Stomach (tissue), 9 donors: ENCODE measurements around the gene OR2M5. TPM values are rescaled to one million over a fixed set of nuclear protein-coding genes. Genes with fewer than 3 reads are reported as not detected.

Source experiments
- DNase-seq, 2 donors: peaks; one replicate each; pipeline versions ENCODE4 v3.0.0 to v3.0.0-alpha.2; 2013 to 2019
- H3K27ac ChIP-seq, 5 donors: fragments of 200-600 bp in 4 of 5; sonication (generic) in 4 of 5; one replicate each; pipeline ENCODE4 v1.5.1; 2013 to 2019; ENCODE audit warnings: mild to moderate bottlenecking in 1 of 5, moderate library complexity in 1 of 5
- H3K27me3 ChIP-seq, 3 donors: fragments of 200-600 bp; sonication (generic); one replicate each; pipeline ENCODE4 v1.5.1; 2017 to 2019; ENCODE audit warnings: mixed run types in 1 of 3
- H3K36me3 ChIP-seq, 4 donors: fragments of 200-600 bp; sonication (generic); 1 replicate in 3 of 4; 2 replicates in 1 of 4; pipeline ENCODE4 v1.5.1; 2016 to 2019
- H3K4me1 ChIP-seq, 4 donors: fragments of 200-600 bp; sonication (generic); one replicate each; pipeline ENCODE4 v1.5.1; 2016 to 2019
- H3K4me3 ChIP-seq, 4 donors: fragments of 200-600 bp; sonication (generic) in 3 of 4; one replicate each; pipeline ENCODE4 v1.5.1; 2016 to 2019; ENCODE audit warnings: mild to moderate bottlenecking in 1 of 4
- H3K9me3 ChIP-seq, 4 donors: fragments of 200-600 bp; sonication (generic); one replicate each; pipeline ENCODE4 v1.5.1; 2016 to 2019
- CTCF ChIP-seq, 7 experiments: fragments of 450-650 bp in 4 of 7; fragments of 200-600 bp in 3 of 7; sonication (generic) in 3 of 7; IDR thresholded peaks; one replicate each; pipeline ENCODE4 v1.5.1; 2016 to 2019; ENCODE audit warnings: antibody characterized with exemption in 7 of 7, control low read depth in 2 of 7, mild to moderate bottlenecking in 1 of 7
- EP300 ChIP-seq: sonication (generic); formaldehyde crosslinking; IDR thresholded peaks from one replicate; pipeline ENCODE4 v1.6.1; 2017; ENCODE audit warnings: antibody characterized with exemption
- POLR2A ChIP-seq, 4 donors: fragments of 450-650 bp; IDR thresholded peaks; one replicate each; pipeline ENCODE4 v1.6.1; 2016; ENCODE audit warnings: antibody characterized with exemption in 4 of 4, control low read depth in 2 of 4, mild to moderate bottlenecking in 1 of 4, moderate library complexity in 1 of 4
- POLR2AphosphoS5 ChIP-seq, 3 donors: sonication (generic); formaldehyde crosslinking; IDR thresholded peaks; one replicate each; pipeline ENCODE4 v1.6.1; 2016; ENCODE audit warnings: antibody characterized with exemption in 3 of 3
- WGBS, 5 donors: extraction: QIAGEN DNeasy Blood & Tissue Kit in 3 of 5; methylation state at CpG; one replicate each; pipeline versions ENCODE4 v1.1.5 to v1.1.7; 2013 to 2018; 5-methylcytosine and 5-hydroxymethylcytosine counted together
- intact Hi-C: fragments of 100-400 bp; cut with DNase I; formaldehyde crosslinking; loops from one replicate; pipeline ENCODE4 v1.15.1; 2023; ENCODE audit warnings: low total_unique reads
- polyA plus RNA-seq, 3 donors: library from polyadenylated mRNA; stranded (reverse); fragments of 200-250 nt; gene quantifications; one replicate each; pipeline ENCODE4 v1.2.3, GENCODE V29; 2013
- total RNA-seq, 5 donors: library from RNA; depleted of rRNA; stranded (reverse); fragments of >200 nt; gene quantifications; one replicate each; pipeline versions ENCODE4 v1.1.0 to v1.2.3, GENCODE V29; 2014 to 2016
- donor health status: healthy with polysubstance abuse.
- donor health status: Bipolar disorder and iron deficiency.
- donor health status: healthy.

OR2M5 gene
- total and polyA plus RNA-seq, 8 donors: not detected

GRCh38 chr1:248114890-248115289 lies 30.1 kb upstream of the OR2M5 start:
- TF ChIP-seq EP300 (no peak), POLR2A (IDR thresholded peaks at IDR 0.05) (no peak), POLR2AphosphoS5 (IDR thresholded peaks at IDR 0.05) (no peak), CTCF (IDR thresholded peaks at IDR 0.05) (no peak)
- Histone ChIP-seq H3K27me3 (no peaks in the 10 kb centered on the region), H3K27ac (no peak overlapping the region), H3K4me1 (no peaks in the 10 kb centered on the region), H3K9me3 (peaks cover 15 to 44% (median 27%) of the 10 kb centered on the region in 4 donors), H3K36me3 (no peaks in the 10 kb centered on the region), H3K4me3 (no peak overlapping the region)
- intact Hi-C loops: no loop called here
- DNase-seq: no peak
- WGBS, 5 donors: 79 to 84% (median 83%) methylated on average over 7 of the region's 7 CpGs

- DNase-seq: no peak
- no peaks in the 10 kb centered on the region for H3K4me1 ChIP-seq
- H3K9me3 ChIP-seq: peaks cover 0 to 52% (median 23%) of the 10 kb centered on the region in 4 donors
- WGBS, 5 donors: 79 to 90% (median 84%) methylated on average over 5 of the region's 5 CpGs
- no peak for TF ChIP-seq POLR2AphosphoS5 (IDR thresholded peaks at IDR 0.05)
- TF ChIP-seq CTCF (IDR thresholded peaks at IDR 0.05): no peak
- TF ChIP-seq EP300: no peak
- TF ChIP-seq POLR2A (IDR thresholded peaks at IDR 0.05): no peak
- no peak overlapping the region for H3K4me3 ChIP-seq
- no peaks in the 10 kb centered on the region for H3K27me3 ChIP-seq
- no peak overlapping the region for H3K27ac ChIP-seq
- H3K36me3 ChIP-seq: no peaks in the 10 kb centered on the region
- intact Hi-C loops: no loop called here
Measured at GRCh38 chr1:248127653-248128052, 17.3 kb upstream of the OR2M5 start.

- H3K4me1 ChIP-seq: no peaks in the 10 kb centered on the region
- H3K36me3 ChIP-seq: no peaks in the 10 kb centered on the region
- no peaks in the 10 kb centered on the region for H3K27me3 ChIP-seq
- no peak overlapping the region for H3K4me3 ChIP-seq
- no peak overlapping the region for H3K27ac ChIP-seq
- H3K9me3 ChIP-seq: peaks cover 0 to 21% (median 8%) of the 10 kb centered on the region in 4 donors
- WGBS, 5 donors: 62 to 76% (median 67%) methylated on average over 21 of the region's 21 CpGs
- TF ChIP-seq EP300 (no peak), POLR2AphosphoS5 (IDR thresholded peaks at IDR 0.05) (no peak), POLR2A (IDR thresholded peaks at IDR 0.05) (no peak), CTCF (IDR thresholded peaks at IDR 0.05) (no peak)
- intact Hi-C loops: no loop called here
- DNase-seq: no peak
Measured at GRCh38 chr1:248136811-248137210, 8.1 kb upstream of the OR2M5 start.

- H3K27ac ChIP-seq: no peak overlapping the region
- no peaks in the 10 kb centered on the region for H3K27me3 ChIP-seq
- H3K36me3 ChIP-seq: no peaks in the 10 kb centered on the region
- peaks cover 0 to 6% (median 5%) of the 10 kb centered on the region in 4 donors for H3K9me3 ChIP-seq
- TF ChIP-seq POLR2A (IDR thresholded peaks at IDR 0.05): no peak
- no peak for TF ChIP-seq POLR2AphosphoS5 (IDR thresholded peaks at IDR 0.05)
- TF ChIP-seq CTCF (IDR thresholded peaks at IDR 0.05): no peak
- no peak for TF ChIP-seq EP300
- 60 to 86% (median 69%) methylated on average over 1 of the region's 1 CpG for WGBS, 5 donors
- DNase-seq: no peak
- intact Hi-C loops: no loop called here
- H3K4me3 ChIP-seq: no peak overlapping the region
- H3K4me1 ChIP-seq: no peaks in the 10 kb centered on the region
Measured at GRCh38 chr1:248140846-248141245, 4.1 kb upstream of the OR2M5 start.
